Activated gamma-delta T cell treated with Interleukin-2 at 50 U/mL for 16 hours (primary cell): Measurements from ENCODE around the gene AGAP1.

ENCODE experiments used
- DNase-seq: peaks from one replicate; pipeline ENCODE4 v3.0.0-alpha.2; 2020

AGAP1 gene

DNA sequence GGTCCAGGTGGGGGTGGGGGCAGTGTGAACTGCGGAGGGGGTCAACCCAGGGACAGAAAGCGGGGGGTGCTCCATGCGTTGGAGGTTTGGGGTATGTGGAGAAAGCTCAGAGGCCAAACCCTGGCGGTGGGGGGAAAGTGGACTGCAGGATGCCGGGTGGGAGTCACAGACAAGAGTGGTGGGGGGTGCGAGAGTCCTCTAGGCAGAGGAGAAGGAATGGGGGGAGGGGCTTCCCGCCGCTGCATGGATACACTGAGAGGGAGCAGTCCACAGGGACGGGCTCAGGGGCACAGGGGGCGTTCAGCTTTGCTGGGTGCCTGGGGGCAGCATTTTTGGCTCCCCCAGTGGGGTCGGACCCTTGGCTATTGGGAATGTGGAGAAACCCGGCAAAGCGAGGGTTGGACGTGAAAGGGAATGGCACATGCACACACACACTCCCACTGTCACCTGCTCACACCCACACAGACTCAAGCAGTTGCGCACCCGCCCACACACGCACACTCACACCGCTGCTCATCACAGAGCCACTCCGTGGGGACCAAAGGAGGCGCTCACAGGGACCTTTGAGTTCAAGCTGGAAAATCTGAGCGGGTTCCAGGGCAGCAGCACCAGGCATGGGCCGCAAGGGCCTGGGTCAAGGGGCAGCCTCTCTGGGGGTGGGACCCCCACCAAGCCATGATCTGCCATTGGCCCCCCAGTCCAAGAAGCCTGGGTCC lies 666.7 kb downstream of the AGAP1 start:
- no peak for DNase-seq

DNA sequence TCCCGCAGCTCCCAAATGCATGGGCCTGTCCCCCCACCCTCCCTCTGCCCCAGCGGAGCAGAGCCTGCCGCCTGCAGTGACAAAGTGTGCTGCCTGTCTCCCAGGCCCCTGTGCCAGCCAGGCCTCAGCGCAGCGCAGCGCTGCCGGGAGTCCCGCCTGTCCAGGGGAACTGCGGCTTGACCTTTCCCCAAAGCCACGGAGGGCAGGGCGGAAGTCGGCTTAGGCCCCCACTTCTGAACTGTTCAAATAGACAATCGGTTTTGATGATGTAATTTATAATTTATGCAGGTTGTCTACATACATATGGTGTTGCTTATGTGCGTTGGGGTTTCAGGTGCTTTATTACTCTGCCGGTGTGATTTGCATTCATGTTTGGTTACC lies 667.2 kb downstream of the AGAP1 start:
- DNase-seq: no peak

- no peak for DNase-seq
Observed at GRCh38 chr2:236161531-236161930, 667.7 kb downstream of the AGAP1 start.

- no peak for DNase-seq
Observed at GRCh38 chr2:236162031-236162845, 668.4 kb downstream of the AGAP1 start.

GRCh38 chr2:236162882-236163470 lies 669.1 kb downstream of the AGAP1 start:
- no peak for DNase-seq

GRCh38 chr2:236163471-236164200 lies 669.8 kb downstream of the AGAP1 start:
- no peak for DNase-seq

- no peak for DNase-seq
Observed at GRCh38 chr2:236164201-236164924, 670.5 kb downstream of the AGAP1 start.

GRCh38 chr2:236164925-236165841 lies 671.3 kb downstream of the AGAP1 start:
- DNase-seq: no peak

GRCh38 chr2:236165842-236166795 lies 672.3 kb downstream of the AGAP1 start:
- no peak for DNase-seq

DNA sequence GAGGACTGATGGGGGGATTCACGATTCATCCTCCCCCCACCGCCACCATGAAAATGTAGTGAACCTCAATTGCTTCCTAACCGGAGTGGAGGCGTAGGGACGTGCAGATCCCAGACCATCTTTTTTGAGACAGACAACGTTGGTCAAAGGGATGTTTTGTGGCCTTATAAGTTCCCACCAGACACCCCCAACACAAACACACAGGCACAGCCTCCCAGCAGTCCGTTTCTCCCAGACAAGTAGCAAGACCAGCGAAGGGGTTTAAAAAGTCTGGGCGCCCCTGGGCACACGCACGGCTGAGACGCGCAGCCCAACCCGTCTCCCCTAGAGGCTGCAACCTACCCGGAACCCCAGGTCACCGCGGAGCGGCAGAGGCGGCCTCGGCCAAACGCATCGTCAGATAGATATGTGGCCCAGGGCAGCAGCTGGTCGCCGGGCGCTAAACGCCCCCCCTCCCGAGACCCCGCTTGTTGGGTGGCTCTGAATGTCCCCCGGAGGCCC lies 673.0 kb downstream of the AGAP1 start:
- no peak for DNase-seq

DNA sequence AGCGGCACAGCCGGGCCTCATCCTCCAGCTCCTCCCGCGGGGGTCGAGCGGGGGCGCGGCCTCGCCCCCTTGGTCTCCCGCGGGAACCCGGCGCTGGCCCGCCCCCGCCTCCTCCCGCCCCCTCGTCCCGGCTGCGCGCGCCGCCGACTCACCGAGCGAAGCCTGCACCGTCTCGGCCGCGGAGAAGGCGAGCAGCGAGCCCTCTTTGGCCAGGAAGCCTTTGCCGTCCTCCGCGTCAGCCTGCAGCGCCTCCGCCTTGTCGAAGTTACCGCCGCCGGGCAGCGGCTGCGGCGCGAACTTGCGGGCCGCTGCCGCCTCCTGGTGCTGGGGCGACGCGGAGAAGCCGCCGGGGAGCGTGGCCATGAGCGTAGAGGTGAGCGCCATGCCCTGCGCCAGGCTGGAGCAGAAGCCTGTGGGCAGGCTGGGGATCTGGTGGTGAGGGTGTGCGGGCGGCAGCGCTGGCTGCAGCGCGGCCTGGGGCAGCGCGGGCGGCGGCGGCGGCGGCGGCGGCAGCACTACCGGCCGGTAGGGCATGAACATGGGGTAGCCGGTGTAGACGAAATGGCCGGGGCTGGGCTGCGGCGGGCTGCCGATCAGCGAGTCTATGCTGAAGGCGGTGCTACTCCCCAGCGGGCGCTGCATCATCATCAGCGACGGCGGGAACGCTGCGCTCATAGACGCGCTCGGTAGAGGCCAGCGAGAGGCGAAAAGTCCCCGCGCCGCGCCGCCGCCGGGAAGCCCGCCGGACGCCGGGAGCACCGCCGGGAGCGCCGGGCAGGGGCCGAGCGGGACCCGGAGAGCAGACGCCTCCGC lies 673.7 kb downstream of the AGAP1 start:
- no peak for DNase-seq

DNA sequence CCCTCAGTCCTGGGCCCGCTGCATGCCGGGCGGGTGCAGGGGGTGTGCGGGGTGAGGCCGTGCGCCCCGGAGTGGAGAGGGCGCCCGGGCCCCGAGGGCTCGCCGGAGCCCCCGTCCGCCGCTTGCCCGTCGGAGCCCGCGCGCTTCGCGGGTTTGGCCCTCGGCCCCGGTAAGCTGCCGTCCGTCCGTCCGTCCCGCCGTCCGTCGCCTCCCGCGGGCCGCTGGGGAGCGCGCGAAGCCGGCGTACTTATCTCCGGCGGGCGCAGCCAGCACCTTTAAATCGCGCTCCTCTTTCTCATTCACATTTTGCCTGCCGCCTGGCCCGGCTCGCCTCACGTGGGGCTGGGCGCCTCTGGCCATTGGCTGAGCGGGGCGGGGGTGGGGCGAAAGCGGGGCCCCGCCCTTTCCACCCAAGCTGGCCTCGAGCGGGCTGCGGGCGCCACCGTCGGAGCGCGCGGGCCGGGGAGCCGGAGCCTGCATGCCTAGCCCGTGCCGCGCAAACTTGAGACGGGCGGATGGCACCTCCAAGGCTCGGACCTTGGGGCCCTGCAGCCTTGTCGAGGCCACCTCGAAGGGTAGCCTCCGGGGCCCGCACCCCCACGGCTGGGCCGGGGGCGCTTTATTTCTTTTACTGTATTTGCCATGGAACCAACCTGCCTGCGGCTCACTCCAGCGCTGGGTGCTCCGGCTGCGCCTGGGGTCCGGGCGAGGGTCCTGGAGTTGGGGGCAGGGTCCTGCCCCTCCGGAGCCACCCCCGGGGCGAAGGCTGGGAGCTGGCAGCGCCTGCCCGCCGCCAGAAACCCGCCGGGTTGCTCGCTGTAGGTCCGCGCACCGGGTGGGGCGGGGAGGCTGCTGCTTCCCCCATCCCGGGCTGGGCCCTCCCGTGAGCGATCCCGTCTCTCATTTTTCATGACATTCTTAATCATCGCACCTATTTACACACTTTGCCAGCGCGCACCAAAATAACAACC lies 674.6 kb downstream of the AGAP1 start, which contains the start of gene GBX2:
Gene GBX2, minus strand, starts transcription at position 277 of the 971 bp plus-strand sequence. CDS start 415 bp downstream, outside the sequence.
- no peak for DNase-seq

DNA sequence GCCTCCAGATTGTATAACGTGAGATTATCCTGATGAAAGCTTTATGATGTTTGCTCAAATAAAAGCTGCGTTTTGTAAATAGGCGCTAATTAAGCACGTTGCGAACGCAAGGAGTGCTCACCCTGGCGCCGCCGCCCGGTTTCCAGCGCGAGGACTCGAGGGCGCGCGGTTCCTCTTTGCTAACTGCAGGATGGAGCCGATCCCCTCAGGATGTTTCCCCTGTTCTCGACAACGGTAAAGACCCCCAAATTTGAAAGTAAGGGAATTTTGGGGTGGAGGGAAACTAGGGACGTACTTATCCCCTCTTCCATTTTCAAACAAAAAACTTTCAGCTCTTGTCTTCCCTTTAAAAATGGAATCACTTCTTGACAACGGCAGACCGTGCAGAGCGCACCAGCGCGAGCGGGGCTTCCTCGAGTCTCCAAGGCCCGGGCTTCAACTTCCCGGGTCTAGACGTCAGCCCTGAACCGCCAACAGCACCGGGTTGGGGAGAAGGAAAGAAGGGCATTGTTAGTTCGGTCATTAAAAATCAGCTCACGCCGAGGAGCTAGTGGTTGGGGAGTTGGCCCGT lies 675.4 kb downstream of the AGAP1 start:
- no peak for DNase-seq

- DNase-seq: no peak
Observed at GRCh38 chr2:236169741-236170589, 676.1 kb downstream of the AGAP1 start.

DNA sequence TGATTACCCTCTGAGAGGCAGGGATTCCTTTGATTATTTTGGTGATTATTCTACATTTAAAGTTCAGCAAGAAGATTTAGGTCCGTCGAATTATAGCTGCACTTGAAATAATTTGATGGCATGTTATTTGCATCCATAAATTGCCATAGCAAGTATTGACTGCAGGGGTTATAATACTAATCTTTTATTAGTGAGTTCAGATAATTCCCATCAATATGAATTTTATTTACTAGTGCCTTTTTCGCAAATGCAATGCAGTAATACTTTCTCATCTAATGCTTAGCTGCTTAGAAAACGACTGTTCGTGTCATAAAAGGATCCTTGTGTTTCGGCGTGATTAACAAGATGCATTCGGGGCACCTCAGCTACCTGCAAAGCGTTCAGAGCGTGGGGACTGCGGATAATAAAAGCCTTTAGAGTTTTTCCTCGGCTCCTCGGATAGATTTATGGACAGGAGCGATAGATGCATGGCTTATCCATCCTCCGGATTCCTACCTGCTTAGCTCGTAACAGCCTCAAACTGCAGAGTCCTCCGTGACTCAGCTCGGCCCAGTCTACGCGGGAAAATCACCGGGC lies 676.8 kb downstream of the AGAP1 start:
- no peak for DNase-seq

- DNase-seq: no peak
Observed at GRCh38 chr2:236171181-236171679, 677.4 kb downstream of the AGAP1 start.
